Hepatocyte (in vitro differentiated cells): Measurements from ENCODE around the gene SFMBT2. TPM values are rescaled to one million over a fixed set of nuclear protein-coding genes. Genes with fewer than 3 reads are reported as not detected.

Source experiments
- DNase-seq: peaks from one replicate; pipeline ENCODE4 v3.0.0-alpha.2; 2016; ENCODE audit warnings: low spot score
- H2AFZ ChIP-seq: fragments of 200-600 bp; sonication (generic); 2 replicates; pipeline ENCODE4 v1.6.0; 2016; ENCODE audit warnings: antibody characterized with exemption, mild to moderate bottlenecking
- H3K27ac ChIP-seq: fragments of 200-600 bp; sonication (generic); 2 replicates; pipeline ENCODE4 v1.5.1; 2016; ENCODE audit warnings: mild to moderate bottlenecking
- H3K27me3 ChIP-seq: fragments of 200-600 bp; sonication (generic); 2 replicates; pipeline ENCODE4 v1.6.1; 2016
- H3K36me3 ChIP-seq: fragments of 200-600 bp; sonication (generic); replicated peaks from 2 replicates; pipeline ENCODE4 v1.5.1; 2016; ENCODE audit warnings: low read depth; ENCODE audit not compliant: insufficient read depth
- H3K4me1 ChIP-seq: fragments of 200-600 bp; sonication (generic); 2 replicates; pipeline ENCODE4 v1.5.1; 2016; ENCODE audit warnings: mild to moderate bottlenecking, moderate library complexity; ENCODE audit not compliant: insufficient read depth
- H3K4me2 ChIP-seq: fragments of 200-600 bp; sonication (generic); 2 replicates; pipeline ENCODE4 v1.6.0; 2016
- H3K4me3 ChIP-seq: fragments of 200-600 bp; sonication (generic); 2 replicates; pipeline ENCODE4 v1.5.1; 2016; ENCODE audit warnings: mild to moderate bottlenecking
- H3K79me2 ChIP-seq: fragments of 200-600 bp; sonication (generic); 2 replicates; pipeline ENCODE4 v1.6.0; 2017; ENCODE audit warnings: mild to moderate bottlenecking
- H3K9me2 ChIP-seq: fragments of 200-600 bp; sonication (generic); replicated peaks from 2 replicates; pipeline ENCODE4 v1.6.0; 2017; ENCODE audit warnings: mild to moderate bottlenecking; ENCODE audit not compliant: insufficient read depth
- H3K9me3 ChIP-seq: fragments of 200-600 bp; sonication (generic); 2 replicates; pipeline ENCODE4 v1.5.1; 2016; ENCODE audit warnings: low read depth, mild to moderate bottlenecking
- H4K20me1 ChIP-seq: fragments of 200-600 bp; sonication (generic); 2 replicates; pipeline ENCODE4 v1.6.0; 2016; ENCODE audit warnings: mild to moderate bottlenecking; ENCODE audit not compliant: insufficient read depth, poor library complexity, severe bottlenecking
- CTCF ChIP-seq: fragments of 200-600 bp; sonication (generic); IDR thresholded peaks from 2 replicates; pipeline ENCODE4 v1.5.1; 2016; ENCODE audit warnings: antibody characterized with exemption, mild to moderate bottlenecking; ENCODE audit not compliant: poor library complexity
- EZH2 ChIP-seq: fragments of 200-600 bp; sonication (generic); IDR thresholded peaks from 2 replicates; pipeline ENCODE4 v1.6.1; 2016; ENCODE audit warnings: antibody characterized with exemption, mild to moderate bottlenecking, borderline replicate concordance
- EZH2phosphoT487 ChIP-seq: fragments of 200-600 bp; sonication (generic); IDR thresholded peaks from one replicate; pipeline ENCODE4 v1.6.1; 2018; ENCODE audit warnings: antibody characterized with exemption, mild to moderate bottlenecking, low read depth, moderate library complexity; ENCODE audit not compliant: unreplicated experiment, severe bottlenecking
- WGBS: methylation state at CpG from one replicate; pipeline ENCODE4 v1.1.6; 2016; ENCODE audit warnings: low lambda C conversion rate; ENCODE audit errors: missing lambda C conversion rate; 5-methylcytosine and 5-hydroxymethylcytosine counted together
- polyA plus RNA-seq: library from polyadenylated mRNA; unstranded; fragments of >200 nt; fragmentation: Nextera tagmentation; extraction: Ambion mirVana; gene quantifications from 2 replicates; pipeline ENCODE4 v1.2.1, GENCODE V29; 2016
- total RNA-seq: library from RNA; depleted of rRNA; stranded (reverse); fragments of >200 nt; gene quantifications from 2 replicates; pipeline ENCODE4 v1.2.3, GENCODE V29; 2014

The SFMBT2 gene
- total and polyA plus RNA-seq, 2 experiments from 2014 or later, result 1.1 to 3.8 TPM

GRCh38 chr10:7272008-7272407, 138.8 kb downstream of the SFMBT2 start:
- Histone ChIP-seq H3K79me2 (no peaks in the 10 kb centered on the region), H2AFZ (no peak overlapping the region), H3K36me3 (no peaks in the 10 kb centered on the region), H3K4me2 (no peak overlapping the region), H3K9me3 (no peaks in the 10 kb centered on the region), H3K4me1 (no peaks in the 10 kb centered on the region), H3K27me3 (no peaks in the 10 kb centered on the region), H3K27ac (no peak overlapping the region), H3K9me2 (no peaks in the 10 kb centered on the region), H3K4me3 (no peak overlapping the region), H4K20me1 (no peaks in the 10 kb centered on the region)
- WGBS, result 91% methylated on average over 4 of the region's 4 CpGs
- TF ChIP-seq EZH2, result no peak
- no peak for TF ChIP-seq CTCF
- TF ChIP-seq EZH2phosphoT487, result no peak
- DNase-seq, result no peak

GRCh38 chr10:7269988-7270387, 140.8 kb downstream of the SFMBT2 start:
- H3K9me2 ChIP-seq, result no peaks in the 10 kb centered on the region
- no peaks in the 10 kb centered on the region for H4K20me1 ChIP-seq
- H3K4me1 ChIP-seq, result no peaks in the 10 kb centered on the region
- H3K4me2 ChIP-seq, result peak overlapping the region; percentile 27
- H3K79me2 ChIP-seq, result no peaks in the 10 kb centered on the region
- no peak overlapping the region for H2AFZ ChIP-seq
- H3K27ac ChIP-seq, result peak overlapping the region; percentile 66
- TF ChIP-seq CTCF (no peak), EZH2phosphoT487 (no peak), EZH2 (no peak)
- no peaks in the 10 kb centered on the region for H3K9me3 ChIP-seq
- H3K36me3 ChIP-seq, result no peaks in the 10 kb centered on the region
- no peaks in the 10 kb centered on the region for H3K27me3 ChIP-seq
- no peak overlapping the region for H3K4me3 ChIP-seq
- WGBS, result 76% methylated on average over 5 of the region's 5 CpGs
- DNase-seq, result no peak

- H3K4me3 ChIP-seq, result no peak overlapping the region
- 96% methylated on average over 4 of the region's 4 CpGs for WGBS
- H2AFZ ChIP-seq, result no peak overlapping the region
- H3K4me2 ChIP-seq, result no peak overlapping the region
- no peaks in the 10 kb centered on the region for H3K36me3 ChIP-seq
- no peak overlapping the region for H3K27ac ChIP-seq
- no peak for TF ChIP-seq EZH2phosphoT487
- TF ChIP-seq CTCF, result no peak
- no peak for TF ChIP-seq EZH2
- H3K9me3 ChIP-seq, result no peaks in the 10 kb centered on the region
- H3K4me1 ChIP-seq, result peaks cover 12% of the 10 kb centered on the region
- H4K20me1 ChIP-seq, result no peaks in the 10 kb centered on the region
- DNase-seq, result no peak
- H3K27me3 ChIP-seq, result no peaks in the 10 kb centered on the region
- no peaks in the 10 kb centered on the region for H3K79me2 ChIP-seq
- no peaks in the 10 kb centered on the region for H3K9me2 ChIP-seq
Measured at GRCh38 chr10:7267142-7267541, 143.7 kb downstream of the SFMBT2 start.
